Gastroesophageal sphincter (tissue), 4 donors: ENCODE measurements around the gene DISP2. TPM values are rescaled to one million over a fixed set of nuclear protein-coding genes. Genes with fewer than 3 reads are reported as not detected.

Experiments
- ATAC-seq: fragments of 150-250 bp; one replicate; pipeline ENCODE4 v1.9.1; 2016; ENCODE audit warnings: mild to moderate bottlenecking, moderate library complexity
- H3K27ac ChIP-seq, 4 donors: fragments of 200-600 bp; sonication (generic) in 3 of 4; 1 replicate in 3 of 4; 2 replicates in 1 of 4; pipeline ENCODE4 v1.5.1; 2016 to 2019
- H3K27me3 ChIP-seq: fragments of 200-600 bp; sonication (generic); one replicate; pipeline ENCODE4 v1.5.1; 2019
- H3K36me3 ChIP-seq, 2 donors: fragments of 200-600 bp; sonication (generic); one replicate each; pipeline ENCODE4 v1.5.1; 2019; ENCODE audit warnings: control low read depth in 1 of 2
- H3K4me1 ChIP-seq, 3 donors: fragments of 200-600 bp; sonication (generic); 1 replicate in 2 of 3; 2 replicates in 1 of 3; pipeline ENCODE4 v1.5.1; 2016 to 2019; ENCODE audit warnings: control low read depth in 2 of 3
- H3K4me3 ChIP-seq, 2 donors: fragments of 200-600 bp; sonication (generic); one replicate each; pipeline ENCODE4 v1.5.1; 2019; ENCODE audit warnings: mild to moderate bottlenecking in 1 of 2, moderate library complexity in 1 of 2
- H3K9me3 ChIP-seq, 3 donors: fragments of 200-600 bp; sonication (generic); one replicate each; pipeline ENCODE4 v1.5.1; 2017 to 2019; ENCODE audit warnings: control low read depth in 2 of 3
- CTCF ChIP-seq, 4 experiments: fragments of 200-600 bp in 2 of 4; fragments of 450-650 bp in 2 of 4; sonication (generic) in 1 of 4; IDR thresholded peaks; one replicate each; pipeline ENCODE4 v1.5.1; 2017 to 2019; ENCODE audit warnings: antibody characterized with exemption in 4 of 4, mild to moderate bottlenecking in 2 of 4, moderate library complexity in 2 of 4
- EP300 ChIP-seq: sonication (generic); formaldehyde crosslinking; IDR thresholded peaks from one replicate; pipeline ENCODE4 v1.6.1; 2017; ENCODE audit warnings: antibody characterized with exemption, mild to moderate bottlenecking
- POLR2A ChIP-seq, 2 donors: fragments of 450-650 bp; IDR thresholded peaks; one replicate each; pipeline ENCODE4 v1.6.1; 2017; ENCODE audit warnings: antibody characterized with exemption in 2 of 2, mild to moderate bottlenecking in 2 of 2, moderate library complexity in 1 of 2
- POLR2AphosphoS5 ChIP-seq: sonication (generic); formaldehyde crosslinking; IDR thresholded peaks from one replicate; pipeline ENCODE4 v1.6.1; 2017; ENCODE audit warnings: antibody characterized with exemption
- WGBS, 2 donors: methylation state at CpG; one replicate each; pipeline ENCODE4 v1.1.5; 2018; ENCODE audit warnings: low coverage in 1 of 2; 5-methylcytosine and 5-hydroxymethylcytosine counted together
- total RNA-seq, 4 donors: library from RNA; depleted of rRNA; stranded (reverse); fragments of >200 nt; gene quantifications; one replicate each; pipeline ENCODE4 v1.1.0, GENCODE V29; 2016

DISP2 gene
- total RNA-seq, 4 donors from 2014 or later: 0.07 to 0.19 (median 0.15) TPM

GRCh38 chr15:40334541-40334940, 23.5 kb upstream of the DISP2 start:
- no peak for ATAC-seq
- no peaks in the 10 kb centered on the region for H3K9me3 ChIP-seq
- TF ChIP-seq CTCF (IDR thresholded peaks at IDR 0.05): no peak
- no peak for TF ChIP-seq EP300
- TF ChIP-seq POLR2AphosphoS5: no peak
- TF ChIP-seq POLR2A (IDR thresholded peaks at IDR 0.05): no peak
- peaks cover 6 to 100% (median 62%) of the 10 kb centered on the region in 3 donors for H3K4me1 ChIP-seq
- H3K27ac ChIP-seq: peak overlapping the region; percentile 73 to 98 (median 98)
- WGBS, 2 donors: no CpG with 5 or more reads among the region's 3 CpGs
- no peaks in the 10 kb centered on the region for H3K27me3 ChIP-seq
- peaks cover 0 to 31% of the 10 kb centered on the region in 2 donors for H3K36me3 ChIP-seq
- H3K4me3 ChIP-seq: no peak overlapping the region

DNA sequence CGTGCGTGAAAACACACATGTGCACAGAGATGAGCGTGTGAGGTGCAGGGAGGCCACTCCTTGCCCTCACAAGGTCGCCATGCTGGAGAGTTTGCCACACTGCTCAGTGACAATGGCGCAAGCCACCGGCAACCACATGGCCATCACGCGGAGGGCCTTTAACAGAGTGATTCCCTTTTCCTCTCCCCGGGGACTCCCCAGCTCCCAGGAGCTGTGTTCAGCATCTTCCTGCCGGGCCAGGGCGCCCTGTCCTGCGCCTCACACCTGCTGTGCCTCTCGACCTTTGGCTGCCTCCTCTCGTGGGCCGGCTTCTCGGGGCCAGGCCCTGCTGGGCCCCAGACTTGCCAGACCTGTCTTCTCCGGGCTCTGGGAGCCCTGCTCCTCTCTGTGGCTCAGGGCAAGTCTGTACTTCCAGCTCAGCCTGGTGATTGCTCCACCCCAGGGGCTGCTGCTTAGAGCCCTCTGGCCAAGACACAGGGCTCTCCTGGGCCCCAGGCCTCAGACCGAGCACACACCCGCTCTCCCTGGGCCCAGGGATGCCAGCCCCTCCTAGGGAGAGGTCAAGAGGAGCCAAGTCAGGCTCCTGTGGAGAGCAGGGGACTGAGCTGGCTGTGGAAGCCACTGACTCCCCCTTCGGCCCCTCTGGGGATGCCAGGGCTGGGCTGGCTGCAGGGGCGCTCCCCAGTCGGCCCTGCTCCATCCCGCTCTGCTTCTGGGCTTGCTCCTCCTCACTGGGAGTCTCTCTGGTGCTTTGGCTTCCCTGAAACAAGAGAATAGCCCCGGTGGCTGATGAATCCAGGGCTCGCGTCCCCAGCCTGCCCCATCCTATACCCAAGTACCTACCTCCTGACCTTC, 22.9 kb upstream of the DISP2 start:
- H3K36me3 ChIP-seq: peaks cover 0 to 31% of the 10 kb centered on the region in 2 donors
- peak overlapping the region; percentile 9 to 98 (median 98) for H3K27ac ChIP-seq
- no peak for TF ChIP-seq POLR2AphosphoS5
- no peak for TF ChIP-seq EP300
- no peak for TF ChIP-seq CTCF (IDR thresholded peaks at IDR 0.05)
- WGBS, 2 donors: 87 to 89% methylated on average over 6 of the region's 26 CpGs
- H3K4me3 ChIP-seq: no peak overlapping the region
- no peaks in the 10 kb centered on the region for H3K27me3 ChIP-seq
- no peak for ATAC-seq
- H3K9me3 ChIP-seq: no peaks in the 10 kb centered on the region
- H3K4me1 ChIP-seq: peaks cover 3 to 100% (median 62%) of the 10 kb centered on the region in 3 donors

DNA sequence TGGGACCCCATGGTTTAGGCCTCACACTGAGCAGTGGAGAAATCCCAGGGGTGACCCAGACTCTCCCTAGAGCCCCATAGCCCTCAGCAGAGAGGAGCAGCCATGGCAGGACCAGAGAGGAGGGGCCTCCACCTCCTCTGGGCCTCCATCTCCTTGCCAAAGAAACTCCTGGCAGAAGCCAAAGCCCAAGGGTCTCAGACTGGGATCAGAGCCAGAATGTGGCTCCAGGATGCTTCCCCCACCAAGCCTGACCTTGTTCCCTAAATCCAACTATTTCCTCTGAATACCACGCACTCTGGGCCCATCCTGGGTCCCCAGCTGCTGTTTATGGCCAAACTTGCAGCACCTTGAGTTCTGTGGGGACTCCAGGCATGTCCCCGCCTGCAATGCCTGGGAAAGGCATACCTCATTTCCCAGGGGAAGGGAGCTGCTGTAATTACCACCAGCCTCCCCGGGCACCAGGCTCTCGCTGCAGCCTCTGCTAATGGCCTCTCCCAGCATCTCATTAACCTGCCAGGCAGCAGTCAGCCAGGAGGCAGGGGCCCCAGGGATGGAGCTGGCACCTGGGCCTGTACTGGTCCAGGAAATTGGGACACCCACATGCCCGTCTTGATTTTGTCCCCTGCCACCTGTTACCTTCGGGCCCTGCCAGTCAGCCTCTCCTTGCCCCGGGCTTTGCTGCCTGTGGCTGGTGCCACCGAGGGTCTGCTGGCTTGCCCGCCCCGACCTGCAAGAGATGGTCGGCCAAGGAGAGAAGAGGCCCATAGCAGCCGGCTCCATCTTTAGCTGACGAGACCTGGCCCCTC, 21.9 kb upstream of the DISP2 start:
- H3K9me3 ChIP-seq: no peaks in the 10 kb centered on the region
- no peak for ATAC-seq
- peak overlapping the region; percentile 9 to 98 (median 98) for H3K27ac ChIP-seq
- TF ChIP-seq CTCF (IDR thresholded peaks at IDR 0.05) (no peak), POLR2A (IDR thresholded peaks at IDR 0.05) (no peak), POLR2AphosphoS5 (no peak), EP300 (no peak)
- H3K4me1 ChIP-seq: peaks cover 0 to 100% (median 58%) of the 10 kb centered on the region in 3 donors
- H3K4me3 ChIP-seq: no peak overlapping the region
- WGBS, 2 donors: 59 to 72% methylated on average over 2 to 4 of the region's 13 CpGs
- peaks cover 0 to 31% of the 10 kb centered on the region in 2 donors for H3K36me3 ChIP-seq
- H3K27me3 ChIP-seq: no peaks in the 10 kb centered on the region

GRCh38 chr15:40336744-40337122, 21.3 kb upstream of the DISP2 start:
- H3K36me3 ChIP-seq: peaks cover 0 to 31% of the 10 kb centered on the region in 2 donors
- peak overlapping the region; percentile 96 to 98 (median 98) for H3K27ac ChIP-seq
- H3K4me3 ChIP-seq: no peak overlapping the region
- H3K4me1 ChIP-seq: peaks cover 0 to 100% (median 60%) of the 10 kb centered on the region in 3 donors
- ATAC-seq: no peak
- TF ChIP-seq CTCF (IDR thresholded peaks at IDR 0.05): peak in 1 of 4 experiments; percentile 15
- no peak for TF ChIP-seq POLR2A (IDR thresholded peaks at IDR 0.05)
- 68% methylated on average over 5 of the region's 5 CpGs; no CpG with 5 or more reads in 1 of the 2 donors for WGBS, 2 donors
- H3K27me3 ChIP-seq: no peaks in the 10 kb centered on the region
- H3K9me3 ChIP-seq: no peaks in the 10 kb centered on the region
